NCI-H2196 treated with DMSO at 0.1 percent for 48 hours (cell line): ENCODE results near the gene TBC1D8.
A peak's percentile ranks its signal among the peaks of the same experiment; 100 is the strongest.

Source experiments
- DNase-seq: peaks from one replicate; lab custom pipeline; 2025; ENCODE audit not compliant: unreplicated experiment; lab: John Stamatoyannopoulos, UW

The TBC1D8 gene

DNA sequence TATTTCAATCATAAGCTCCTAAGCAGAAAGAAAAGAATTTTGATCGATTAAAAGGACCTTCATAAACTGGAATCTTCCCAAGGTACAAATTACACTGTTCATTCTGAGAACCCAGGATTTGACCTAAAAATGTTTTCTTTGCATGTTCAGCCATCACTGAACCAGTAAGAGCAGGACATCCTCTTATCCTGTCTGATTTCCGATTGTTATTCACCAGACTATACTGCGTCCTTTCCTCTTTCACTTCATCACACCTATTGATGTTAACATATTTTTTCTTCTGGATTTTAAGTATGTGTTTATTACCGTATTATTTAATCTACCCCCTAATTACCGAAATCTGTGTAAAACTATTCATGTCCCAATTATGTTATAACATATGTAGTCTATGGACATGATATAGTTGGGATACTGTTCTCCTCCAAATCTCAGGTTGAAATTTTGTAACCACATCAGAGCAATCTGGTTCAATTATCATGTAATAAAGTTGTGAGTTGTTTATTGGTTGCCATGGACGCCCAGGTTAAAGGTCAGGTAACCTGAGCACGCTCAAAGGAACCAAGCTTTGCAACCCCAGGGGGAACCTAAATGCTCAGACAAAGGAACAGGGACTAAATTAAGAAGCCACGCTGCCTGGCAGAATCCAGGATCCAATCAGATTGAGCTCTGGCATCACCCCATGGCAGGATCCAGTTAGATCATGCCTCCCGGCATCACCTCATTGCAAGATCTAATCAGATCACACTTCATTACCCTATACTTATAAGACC is 11.6 kb upstream of the TBC1D8 start:
- DNase-seq, result no peak

DNA sequence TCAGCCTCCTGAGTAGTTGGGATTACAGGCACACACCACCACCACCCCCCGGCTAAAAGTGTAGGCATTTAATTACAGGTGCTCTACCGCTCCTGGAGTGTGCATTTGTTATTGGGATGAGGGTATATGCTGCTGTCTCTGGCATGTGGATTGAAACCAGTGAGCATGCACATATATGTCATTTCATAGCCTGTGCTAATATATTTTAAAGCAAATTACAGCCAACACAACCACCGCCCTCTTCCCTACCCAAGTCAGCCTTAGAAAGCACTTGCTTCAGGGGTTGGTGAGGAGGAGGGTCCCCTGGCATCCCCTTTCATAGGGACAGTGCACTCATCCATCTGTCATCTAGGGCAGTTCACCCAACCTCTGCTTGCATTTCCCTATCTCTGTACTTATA is 10.5 kb upstream of the TBC1D8 start:
- no peak for DNase-seq

DNA sequence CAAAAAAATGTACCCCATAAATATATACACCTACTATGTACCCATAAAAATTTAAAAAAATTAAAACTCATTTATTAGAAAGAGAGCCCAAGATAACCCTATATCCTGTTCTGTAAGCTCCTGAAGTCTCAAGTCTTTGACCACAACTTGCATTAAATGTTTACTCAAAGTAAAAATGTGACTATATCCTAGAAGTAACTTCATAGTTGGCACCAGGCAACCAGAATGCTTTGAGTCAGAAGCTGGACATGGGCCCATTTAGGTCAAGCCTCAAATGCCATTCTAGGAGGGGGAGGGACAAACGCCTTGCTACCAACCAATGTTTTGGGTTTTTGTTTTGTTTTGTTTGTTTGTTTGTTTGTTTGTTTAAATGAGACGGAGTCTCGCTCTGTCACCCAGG is 9.3 kb upstream of the TBC1D8 start:
- DNase-seq, result no peak

GRCh38 chr2:101159526-101159925 is 8.3 kb upstream of the TBC1D8 start:
- no peak for DNase-seq

DNA sequence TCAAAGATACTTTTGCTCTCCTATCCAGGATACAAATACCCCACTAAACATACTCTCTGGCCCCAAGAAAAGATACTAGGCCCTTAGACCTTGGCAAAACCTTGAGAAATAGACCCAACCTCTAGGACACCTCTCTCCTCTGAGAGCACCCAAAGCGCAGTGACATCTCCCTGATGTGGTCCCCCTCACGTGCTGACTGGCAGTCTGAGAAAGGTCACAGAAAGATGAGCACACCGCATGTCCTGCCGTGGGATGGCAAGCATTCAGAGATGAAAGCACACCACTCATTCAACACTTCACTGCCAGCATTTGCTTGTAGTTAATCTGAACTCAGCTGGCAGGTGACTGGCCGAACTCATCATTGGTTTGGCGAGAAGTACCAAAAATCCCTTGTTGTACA is 6.1 kb upstream of the TBC1D8 start:
- no peak for DNase-seq

DNA sequence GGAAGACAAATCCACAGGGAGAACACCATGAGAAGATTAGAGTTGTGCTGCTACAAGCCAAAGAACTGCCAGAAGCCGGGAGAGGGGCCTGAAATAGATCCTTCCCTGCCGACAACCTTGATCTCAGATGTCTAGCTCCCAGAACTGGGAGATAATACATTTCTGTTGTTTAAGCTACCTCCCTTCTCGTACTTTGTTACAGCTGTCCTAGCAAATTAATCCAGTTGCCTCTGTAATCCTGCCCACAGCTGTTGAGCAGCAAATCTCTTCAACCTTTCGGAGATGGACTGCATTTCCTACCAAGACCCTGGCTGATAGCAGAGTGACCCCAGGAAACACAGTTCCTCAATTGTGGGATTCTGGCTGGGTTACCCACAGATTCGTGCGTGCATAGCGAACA is 2.6 kb upstream of the TBC1D8 start:
- DNase-seq, result no peak

GRCh38 chr2:101153077-101153707 is 2.0 kb upstream of the TBC1D8 start:
- DNase-seq, result no peak

DNA sequence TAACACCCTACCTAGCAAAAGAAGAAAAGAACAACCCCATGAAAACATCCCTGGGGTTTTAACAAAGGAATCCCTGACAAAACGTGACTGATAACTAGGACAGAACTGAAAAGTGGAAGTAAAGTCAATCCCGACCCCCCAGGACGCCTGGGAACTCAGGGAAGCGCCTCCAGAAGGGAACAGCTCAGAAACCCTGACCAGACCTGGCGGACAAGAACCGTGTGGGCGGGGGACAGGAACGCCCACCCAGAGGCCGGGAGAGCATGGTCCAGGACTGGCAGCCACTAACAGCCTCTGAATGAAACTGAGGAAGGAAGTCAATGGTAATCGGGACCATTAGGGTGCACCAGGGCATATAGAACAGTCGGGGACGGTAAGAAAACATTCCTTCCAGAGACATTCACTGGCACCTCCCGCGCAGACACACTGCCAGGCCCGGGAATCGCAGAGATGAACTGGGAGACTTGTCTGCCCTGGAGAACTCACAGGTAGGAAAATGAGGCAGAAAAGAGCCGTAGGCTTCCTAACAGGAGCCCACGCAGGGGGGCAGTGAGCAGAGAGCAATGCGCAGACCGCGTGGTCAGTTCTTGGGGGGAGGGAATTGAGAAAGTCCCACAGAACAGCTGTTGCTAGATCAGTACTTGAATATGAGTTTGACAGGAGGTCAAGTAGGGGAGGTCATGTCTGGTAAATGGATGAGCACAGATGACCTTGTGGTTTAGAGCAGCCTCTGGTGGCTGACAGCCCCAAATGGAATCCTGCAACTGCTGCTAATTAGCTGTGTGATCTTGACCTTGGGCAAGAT is 1.3 kb upstream of the TBC1D8 start:
- DNase-seq, result peak; percentile 67

GRCh38 chr2:101151859-101152271 is 683 bp upstream of the TBC1D8 start:
- DNase-seq, result no peak

DNA sequence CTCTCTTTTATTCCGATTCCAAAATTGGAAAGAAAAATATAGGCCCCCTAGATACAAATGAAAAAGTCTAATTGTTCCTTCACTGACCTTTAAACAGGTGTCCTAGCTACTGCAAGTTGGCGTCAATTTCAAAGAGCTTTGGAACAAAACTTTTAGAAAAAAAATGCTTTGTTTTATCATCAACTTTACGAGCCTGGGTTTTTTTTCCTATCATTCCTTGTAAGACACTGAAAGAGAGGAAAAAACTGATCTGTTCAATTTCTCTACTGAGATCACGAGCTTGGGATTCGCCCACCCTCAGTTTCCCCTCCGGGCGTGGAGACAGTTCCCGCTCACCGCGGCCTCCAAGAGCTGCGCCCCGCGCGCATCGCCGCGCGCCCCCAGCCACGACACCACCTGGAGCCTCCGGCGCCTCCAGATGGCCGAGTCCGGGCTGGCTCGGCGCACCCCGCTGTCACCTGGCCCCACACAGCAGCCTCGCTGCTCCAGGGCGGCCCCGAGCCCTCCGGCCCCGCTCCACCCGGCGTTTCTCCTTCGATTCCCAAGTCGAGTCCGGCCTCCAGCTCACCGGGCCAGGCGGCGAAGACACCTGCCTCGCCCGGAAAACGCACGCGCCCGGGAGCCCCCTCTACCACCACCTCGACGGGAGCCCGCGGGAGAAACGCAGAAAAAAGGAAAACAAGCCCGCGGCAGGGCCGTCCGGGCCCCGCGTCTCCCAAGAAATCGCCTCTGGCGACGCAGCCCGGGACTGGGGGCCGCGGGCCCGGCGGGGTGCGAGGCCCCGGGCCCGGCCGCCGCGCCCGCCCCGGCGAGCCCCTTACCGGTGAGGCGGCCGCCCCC is 656 bp downstream of the TBC1D8 start:
- DNase-seq, result no peak

DNA sequence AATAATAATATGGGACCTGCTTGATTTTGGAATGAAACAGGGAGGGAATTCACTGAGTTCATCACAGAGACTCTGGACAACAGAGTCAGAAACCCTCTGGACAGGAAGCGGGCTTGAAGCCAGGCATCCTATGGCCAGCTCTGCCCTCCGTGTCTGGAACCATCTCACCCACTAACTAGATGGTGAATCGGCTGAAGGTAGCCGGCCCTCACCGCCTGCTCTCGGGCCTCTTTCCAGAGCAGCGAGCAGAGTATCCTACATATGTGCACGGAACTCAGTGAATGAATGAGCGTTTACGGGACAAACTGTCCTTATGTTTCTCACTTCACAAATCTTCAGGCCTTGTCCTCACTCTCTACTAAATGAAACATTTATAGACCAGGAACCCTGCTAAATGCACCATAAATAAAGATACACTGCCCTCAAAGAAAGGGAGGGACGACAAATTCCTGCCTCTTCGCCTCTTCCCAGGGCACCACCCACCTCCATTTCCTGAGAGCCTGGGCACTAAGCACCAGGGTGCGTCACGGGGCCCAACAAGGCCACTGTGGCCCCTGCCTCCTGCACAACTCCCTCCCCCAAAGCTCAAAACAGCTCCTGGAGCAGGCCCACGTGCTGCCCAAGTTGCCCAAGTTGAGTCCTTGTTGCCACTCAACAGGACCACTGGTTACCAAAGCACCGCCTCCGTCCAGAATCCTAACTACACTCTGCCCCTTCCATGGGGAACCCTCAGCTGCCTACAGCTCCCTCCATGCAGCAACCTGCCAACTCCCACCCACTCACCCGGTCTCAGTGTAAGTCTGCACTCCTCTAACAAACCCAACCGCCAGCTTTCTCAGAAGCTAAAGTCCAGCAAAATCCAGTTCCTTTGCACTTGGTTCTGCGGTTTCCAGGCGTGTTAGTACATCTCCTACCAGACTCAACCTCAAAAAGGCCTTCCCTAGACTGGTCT is 1.7 kb downstream of the TBC1D8 start:
- DNase-seq, result no peak

GRCh38 chr2:101148777-101149176 is 2.4 kb downstream of the TBC1D8 start:
- DNase-seq, result no peak

DNA sequence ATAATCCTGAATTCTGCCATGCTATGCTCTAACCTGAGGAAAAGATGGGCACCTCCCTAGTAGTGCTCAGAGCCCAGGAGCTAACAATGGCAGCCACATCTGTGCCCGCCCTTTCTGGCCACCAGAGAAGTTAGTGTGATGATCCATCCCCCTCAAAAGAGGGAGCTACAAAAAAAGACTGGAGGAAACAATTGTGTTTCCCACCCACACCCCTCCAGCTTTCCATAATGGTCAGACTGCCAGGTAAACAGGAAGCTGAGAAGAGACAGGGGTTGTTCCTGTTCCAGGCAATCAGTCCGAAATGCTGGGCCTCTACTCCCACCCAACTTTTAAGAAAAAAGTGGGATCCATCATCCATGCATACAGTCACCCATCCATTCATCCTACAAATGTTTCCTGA is 3.2 kb downstream of the TBC1D8 start:
- DNase-seq, result no peak

GRCh38 chr2:101147062-101147461 is 4.1 kb downstream of the TBC1D8 start:
- no peak for DNase-seq

- DNase-seq, result no peak
Observed at GRCh38 chr2:101146535-101146934, 4.6 kb downstream of the TBC1D8 start.

DNA sequence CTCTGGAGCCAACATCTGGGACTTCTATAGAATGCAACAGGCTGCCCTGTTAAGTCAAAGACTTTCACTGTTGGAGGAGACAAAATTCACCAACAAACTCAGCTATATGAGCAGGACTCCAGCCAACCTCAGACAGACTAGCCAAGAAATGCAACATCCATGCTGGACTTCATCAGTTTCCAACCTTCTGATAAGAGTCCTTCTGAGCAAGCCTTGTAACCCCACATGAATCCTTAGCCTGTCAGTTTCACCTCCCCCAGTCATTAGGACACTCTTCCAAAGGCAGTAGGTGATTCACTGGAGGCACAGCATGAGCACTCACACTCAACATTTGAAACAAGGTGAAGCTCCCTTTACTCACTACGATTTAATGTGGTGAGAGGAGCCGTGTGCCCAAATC is 5.8 kb downstream of the TBC1D8 start:
- no peak for DNase-seq

DNA sequence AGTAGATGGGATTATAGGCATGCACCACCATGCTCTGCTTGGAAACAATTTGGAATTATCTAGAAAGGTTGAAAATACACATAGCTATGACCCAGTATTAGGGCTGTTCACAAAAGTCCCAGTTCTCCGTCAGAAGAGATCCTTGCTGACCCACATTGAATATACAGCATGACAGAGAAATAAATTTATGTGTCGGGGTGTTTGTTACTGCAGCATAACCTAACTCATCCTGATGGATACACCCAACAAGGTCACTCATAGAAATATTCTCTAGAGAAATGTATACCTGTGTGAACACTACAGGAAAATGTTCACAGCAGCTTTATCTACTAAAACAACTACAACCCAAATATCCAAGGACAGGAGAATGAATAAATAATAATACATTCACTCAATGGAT is 9.0 kb downstream of the TBC1D8 start:
- DNase-seq, result no peak

DNA sequence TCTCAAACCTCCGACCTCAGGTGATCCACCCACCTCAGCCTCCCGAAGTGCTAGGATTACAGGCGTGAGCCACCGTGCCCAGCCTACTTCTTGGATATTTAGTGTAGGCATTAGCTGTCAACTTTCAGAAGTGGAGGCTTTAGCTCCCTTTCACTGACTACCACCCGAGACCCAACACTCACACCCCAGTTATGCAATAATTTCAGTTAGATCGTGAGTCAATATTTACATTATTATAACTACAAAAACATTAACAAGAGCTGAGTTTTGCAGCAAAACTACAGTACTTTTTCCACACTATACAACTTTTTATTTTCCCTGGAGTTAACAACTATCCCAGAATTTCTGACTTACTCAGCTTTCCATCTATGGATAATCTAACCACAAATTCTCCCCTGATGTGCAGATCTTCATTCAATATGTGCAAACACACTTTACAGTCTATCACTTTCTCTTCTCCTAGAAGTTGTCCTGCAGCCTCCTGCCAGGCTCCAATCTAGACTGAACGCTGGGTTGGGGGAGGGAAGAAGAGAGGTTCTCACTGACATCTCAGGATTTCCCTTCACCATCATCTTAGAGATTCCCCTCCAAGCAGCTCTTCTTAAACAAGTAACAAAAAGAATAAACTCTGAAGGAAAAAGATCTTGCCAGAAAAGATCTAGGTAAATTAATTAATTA is 10.1 kb downstream of the TBC1D8 start:
- no peak for DNase-seq

- no peak for DNase-seq
Observed at GRCh38 chr2:101140237-101140636, 10.9 kb downstream of the TBC1D8 start.
